MM.1S (cell line): ENCODE results near the gene TDRD7.
"Not testable (repeated sequence)": the region's sequence is repeated elsewhere in the genome, so short reads cannot be mapped to it uniquely, and the experiment has no call there.

Source experiments
- EZH2 ChIP-seq: fragments of 300-600 bp; sonication (generic); optimal IDR thresholded peaks from 2 replicates; pipeline ENCODE3; 2017; ENCODE audit warnings: low read depth, mild to moderate bottlenecking, antibody characterized with exemption, low read length, mixed read lengths
- EZH2phosphoT487 ChIP-seq: fragments of 300-600 bp; sonication (generic); IDR thresholded peaks from 2 replicates; pipeline ENCODE4 v1.6.1; 2018; ENCODE audit warnings: antibody characterized with exemption, low read length
- TF ChIP-seq, protein P1 (sequence below): fragments of 300-600 bp; sonication (generic); IDR thresholded peaks from 2 replicates; pipeline ENCODE4 v1.5.1; 2016; ENCODE audit warnings: antibody characterized with exemption, low read length, mixed read lengths

DNA sequence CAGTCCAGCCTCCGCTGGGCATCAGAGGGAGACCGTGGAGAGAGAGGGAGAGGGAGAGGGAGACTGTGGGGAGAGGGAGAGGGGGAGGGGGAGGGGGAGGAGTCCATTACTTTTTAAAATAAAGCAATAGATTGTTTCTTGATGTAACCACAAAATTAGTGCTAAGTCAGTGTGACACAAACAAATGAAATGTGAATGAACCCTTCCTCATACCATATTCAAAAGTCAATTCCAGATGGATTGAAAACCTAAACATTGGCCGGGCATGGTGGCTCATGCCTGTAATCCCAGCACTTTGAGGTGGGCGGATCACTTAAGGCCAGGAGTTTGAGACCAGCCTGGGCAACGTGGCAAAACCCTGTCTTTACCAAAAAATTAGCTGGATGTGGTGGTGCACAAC, 87.0 kb downstream of the TDRD7 start:
- TF ChIP-seq EZH2, EZH2phosphoT487: not testable (repeated sequence)
- TF ChIP-seq, protein P1, sequence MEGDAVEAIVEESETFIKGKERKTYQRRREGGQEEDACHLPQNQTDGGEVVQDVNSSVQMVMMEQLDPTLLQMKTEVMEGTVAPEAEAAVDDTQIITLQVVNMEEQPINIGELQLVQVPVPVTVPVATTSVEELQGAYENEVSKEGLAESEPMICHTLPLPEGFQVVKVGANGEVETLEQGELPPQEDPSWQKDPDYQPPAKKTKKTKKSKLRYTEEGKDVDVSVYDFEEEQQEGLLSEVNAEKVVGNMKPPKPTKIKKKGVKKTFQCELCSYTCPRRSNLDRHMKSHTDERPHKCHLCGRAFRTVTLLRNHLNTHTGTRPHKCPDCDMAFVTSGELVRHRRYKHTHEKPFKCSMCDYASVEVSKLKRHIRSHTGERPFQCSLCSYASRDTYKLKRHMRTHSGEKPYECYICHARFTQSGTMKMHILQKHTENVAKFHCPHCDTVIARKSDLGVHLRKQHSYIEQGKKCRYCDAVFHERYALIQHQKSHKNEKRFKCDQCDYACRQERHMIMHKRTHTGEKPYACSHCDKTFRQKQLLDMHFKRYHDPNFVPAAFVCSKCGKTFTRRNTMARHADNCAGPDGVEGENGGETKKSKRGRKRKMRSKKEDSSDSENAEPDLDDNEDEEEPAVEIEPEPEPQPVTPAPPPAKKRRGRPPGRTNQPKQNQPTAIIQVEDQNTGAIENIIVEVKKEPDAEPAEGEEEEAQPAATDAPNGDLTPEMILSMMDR, result not testable (repeated sequence)
